ENCODE results near the gene KIAA1549. TPM values are rescaled to one million over a fixed set of nuclear protein-coding genes. Genes with fewer than 3 reads are reported as not detected.
A peak's percentile ranks its signal among the peaks of the same experiment; 100 is the strongest.

The KIAA1549 gene
- total and polyA plus RNA-seq, 2 of the 8 experiments (the other 6 are each of a cell fraction or from before 2014, with no cell fraction given): 6.5 to 17.3 TPM

GRCh38 chr7:138835087-138835486 is 146.1 kb downstream of the KIAA1549 start:
- CTCF ChIA-PET (ENCODE audit: partially characterized antibody): no interaction called here
- no peak for DNase-seq (ENCODE audit: low read depth in 1 of 2, low spot score in 2 of 2)
- Histone ChIP-seq H2BK12ac (ENCODE audit: low read depth, low read length) (no peak overlapping the region), H4K5ac (ENCODE audit: insufficient read length, low read depth, low read length) (no peak overlapping the region), H3K23ac (ENCODE audit: insufficient read length) (no peak overlapping the region), H3K27me3 (replicated peaks in 1 of 4; ENCODE audit: control insufficient read depth in 3 of 4, extremely low read depth in 1 of 4, insufficient read depth in 3 of 4, low read length in 3 of 4) (no peaks in the 10 kb centered on the region), H3K14ac (ENCODE audit: insufficient read length) (no peak overlapping the region), H4K8ac (ENCODE audit: extremely low read depth, insufficient read depth, low read length) (no peak overlapping the region), H3K4me3 (ENCODE audit: extremely low read depth in 1 of 4, insufficient read depth in 2 of 4, low read depth in 3 of 4, low read length in 4 of 4) (no peak overlapping the region), H2AFZ (ENCODE audit: low read length) (no peak overlapping the region), H3K27ac (ENCODE audit: low read depth, low read length) (no peak overlapping the region), H3K18ac (ENCODE audit: extremely low read depth, low read length) (no peak overlapping the region), H2BK20ac (ENCODE audit: low read length) (no peak overlapping the region), H4K20me1 (replicated peaks in 1 of 2; ENCODE audit: control insufficient read depth in 1 of 2, insufficient read depth in 2 of 2, low read length in 2 of 2) (no peaks in the 10 kb centered on the region), H3K4me2 (ENCODE audit: insufficient read depth in 1 of 2, low read depth in 2 of 2, low read length in 2 of 2) (no peak overlapping the region), H3K4ac (replicated peaks; ENCODE audit: insufficient read length, low read depth, low read length) (no peak overlapping the region), H3K4me1 (replicated peaks in 1 of 4; ENCODE audit: control insufficient read depth in 3 of 4, insufficient read depth in 4 of 4, low read length in 3 of 4) (no peaks in the 10 kb centered on the region), H3K56ac (replicated peaks; ENCODE audit: insufficient read length, low read depth, low read length) (no peak overlapping the region), H3K9ac (replicated peaks in 1 of 4; ENCODE audit: extremely low read depth in 1 of 4, low read depth in 3 of 4, low read length in 3 of 4) (no peak overlapping the region), H2BK5ac (ENCODE audit: low read depth, low read length) (no peak overlapping the region), H3K23me2 (ENCODE audit: low read depth, low read length) (no peaks in the 10 kb centered on the region), H2BK15ac (ENCODE audit: low read length) (no peak overlapping the region), H4K91ac (replicated peaks; ENCODE audit: insufficient read length, low read length) (no peak overlapping the region), H2BK120ac (replicated peaks; ENCODE audit: low read depth, low read length) (no peak overlapping the region), H2AK5ac (ENCODE audit: low read depth, low read length) (no peak overlapping the region), H3K79me2 (ENCODE audit: control insufficient read depth in 1 of 2, insufficient read depth in 2 of 2, low read length in 2 of 2) (no peaks in the 10 kb centered on the region), H3K79me1 (ENCODE audit: low read depth, low read length) (no peaks in the 10 kb centered on the region), H3K36me3 (ENCODE audit: control insufficient read depth in 2 of 4, insufficient read depth in 4 of 4, low read length in 3 of 4) (peaks cover 0 to 15% (median 7%) of the 10 kb centered on the region in 4 experiments; a peak in 3 of 8 replicates), H3K9me3 (ENCODE audit: insufficient read depth in 2 of 2, low read depth in 1 of 2, low read length in 1 of 2) (no peaks in the 10 kb centered on the region)
- WGBS, 2 experiments (ENCODE audit: extremely low coverage in 1 of 2, insufficient coverage in 1 of 2, insufficient read length in 1 of 2, insufficient replicate concordance in 2 of 2, low coverage in 1 of 2, low lambda C conversion rate in 2 of 2, missing lambda C conversion rate in 1 of 2): 92% methylated on average over 11 of the region's 11 CpGs; no CpG with 5 or more reads in 1 of the 2 experiments
- TF ChIP-seq CTCF (IDR thresholded peaks at IDR 0.05; ENCODE audit: control extremely low read depth in 1 of 3, insufficient read depth in 1 of 3, low read depth in 1 of 3, low read length in 3 of 3): peak in 2 of 3 experiments; percentile 6 to 26; a peak in 2 of 4 replicates
- no peak for TF ChIP-seq EZH2 (IDR thresholded peaks at IDR 0.05; ENCODE audit: low read depth, low read length, severe bottlenecking)
- POLR2A ChIA-PET (ENCODE audit: partially characterized antibody): no interaction called here
- FAIRE-seq: no peak

Data from H1 (cell line).